Endothelial cell of umbilical vein (primary cell): ENCODE data around the gene TMEM158. TPM values are rescaled to one million over a fixed set of nuclear protein-coding genes. Genes with fewer than 3 reads are reported as not detected.

Experiments used
- BruUV-seq: library from RNA; stranded (reverse); fragments of 400-500 nt; replicated peaks from 2 replicates; lab custom pipeline; 2021; lab: Mats Ljungman, UMichigan
- CTCF ChIA-PET: fragments of 300-600, 350-600 bp; sonication (Branson Sonifier 250); formaldehyde crosslinking; loops from one replicate; lab custom pipeline; 2021; ENCODE audit warnings: antibody characterized with exemption, inconsistent platforms; lab: Charles Lee
- POLR2A ChIA-PET: fragments of 300-600, 350-600 bp; sonication (Branson Sonifier 250); formaldehyde crosslinking; loops from one replicate; lab custom pipeline; 2021; ENCODE audit warnings: antibody characterized with exemption, inconsistent platforms; lab: Charles Lee
- DNase-seq: peaks from one replicate; pipeline ENCODE4 v3.0.0-alpha.2; 2011; ENCODE audit warnings: low read depth, low spot score
- FAIRE-seq: peaks from 2 replicates; lab custom pipeline; 2011; peaks lifted over from hg19 to GRCh38; lab: Jason Lieb, UNC
- H2AFZ ChIP-seq: 2 replicates; pipeline ENCODE4 v1.6.0; 2012; ENCODE audit warnings: low read depth, low read length, control low read depth, inconsistent platforms
- H3K27ac ChIP-seq: 2 replicates; pipeline ENCODE4 v1.5.1; 2011; ENCODE audit warnings: low read depth, mild to moderate bottlenecking, control low read depth, low read length, moderate library complexity; ENCODE audit not compliant: insufficient read depth
- H3K27me3 ChIP-seq, 2 experiments: 2 replicates each; pipeline versions ENCODE4 v1.6.0 to v1.6.1; 2011; ENCODE audit warnings: low read length in 2 of 2, mixed read lengths in 1 of 2; ENCODE audit not compliant: control insufficient read depth in 2 of 2, insufficient read depth in 2 of 2
- H3K36me3 ChIP-seq, 2 experiments: 2 replicates in 1 of 2; 3 replicates in 1 of 2; pipeline ENCODE4 v1.5.1; 2011; ENCODE audit warnings: low read length in 2 of 2, mild to moderate bottlenecking in 1 of 2, moderate library complexity in 1 of 2; ENCODE audit not compliant: control insufficient read depth in 2 of 2, insufficient read depth in 2 of 2; ENCODE audit errors: extremely low read depth in 1 of 2
- H3K4me1 ChIP-seq: 3 replicates; pipeline ENCODE4 v1.5.1; 2011; ENCODE audit warnings: mild to moderate bottlenecking, low read length; ENCODE audit not compliant: control insufficient read depth, insufficient read depth; ENCODE audit errors: extremely low read depth
- H3K4me2 ChIP-seq: 2 replicates; pipeline ENCODE4 v1.6.1; 2011; ENCODE audit warnings: low read length, control low read depth, mixed read lengths; ENCODE audit not compliant: insufficient read depth
- H3K4me3 ChIP-seq, 3 experiments: fragments of 200-600 bp in 1 of 3; sonication (generic), shearing (Covaris generic) in 1 of 3; replicated peaks in 1 of 3; 2 replicates each; pipeline ENCODE4 v1.5.1; 2011 to 2016; ENCODE audit warnings: control low read depth in 3 of 3, low read length in 3 of 3, mild to moderate bottlenecking in 2 of 3, inconsistent platforms in 1 of 3, low read depth in 1 of 3, moderate library complexity in 1 of 3; ENCODE audit not compliant: insufficient read depth in 1 of 3
- H3K79me2 ChIP-seq: 2 replicates; pipeline ENCODE4 v1.6.0; 2012; ENCODE audit warnings: low read length, inconsistent platforms; ENCODE audit not compliant: control insufficient read depth, insufficient read depth
- H3K9ac ChIP-seq: replicated peaks from 2 replicates; pipeline ENCODE3; 2011; ENCODE audit warnings: low read length, control low read depth; ENCODE audit not compliant: insufficient read depth; ENCODE audit errors: extremely low read depth
- H3K9me1 ChIP-seq: replicated peaks from 3 replicates; pipeline ENCODE4 v1.6.0; 2011; ENCODE audit warnings: mild to moderate bottlenecking, low read length; ENCODE audit not compliant: control insufficient read depth, insufficient read depth; ENCODE audit errors: extremely low read depth
- H3K9me3 ChIP-seq: replicated peaks from 2 replicates; pipeline ENCODE4 v1.5.1; 2012; ENCODE audit warnings: low read length, inconsistent platforms; ENCODE audit not compliant: control insufficient read depth, insufficient read depth
- H4K20me1 ChIP-seq: replicated peaks from 2 replicates; pipeline ENCODE3; 2011; ENCODE audit warnings: mild to moderate bottlenecking, low read length; ENCODE audit not compliant: control insufficient read depth, insufficient read depth; ENCODE audit errors: extremely low read depth
- CTCF ChIP-seq, 2 donors: IDR thresholded peaks; 1 replicate in 1 of 2; 2 replicates in 1 of 2; pipeline ENCODE4 v1.5.1; 2011; ENCODE audit warnings: low read length in 2 of 2, mild to moderate bottlenecking in 2 of 2, moderate library complexity in 2 of 2, control low read depth in 1 of 2, inconsistent platforms in 1 of 2, low read depth in 1 of 2; ENCODE audit not compliant: insufficient read depth in 1 of 2; ENCODE audit errors: extremely low read depth in 1 of 2
- EZH2 ChIP-seq: IDR thresholded peaks from 2 replicates; pipeline ENCODE4 v1.6.1; 2012; ENCODE audit warnings: borderline replicate concordance, low read depth, mild to moderate bottlenecking, moderate library complexity, low read length, inconsistent platforms; ENCODE audit not compliant: severe bottlenecking
- FOS ChIP-seq: IDR thresholded peaks from 2 replicates; pipeline ENCODE4 v1.6.1; 2011; ENCODE audit warnings: mild to moderate bottlenecking, low read length, moderate library complexity, borderline replicate concordance; ENCODE audit not compliant: insufficient read depth
- GATA2 ChIP-seq: IDR thresholded peaks from 2 replicates; pipeline ENCODE4 v1.7.0; 2011; ENCODE audit warnings: low read depth, mild to moderate bottlenecking, moderate library complexity, mixed read lengths, low read length; ENCODE audit not compliant: insufficient read length, insufficient read depth
- JUN ChIP-seq: IDR thresholded peaks from 2 replicates; pipeline ENCODE4 v1.6.1; 2011; ENCODE audit warnings: borderline replicate concordance, low read depth; ENCODE audit not compliant: insufficient read length, insufficient read depth
- MAX ChIP-seq: IDR thresholded peaks from 2 replicates; pipeline ENCODE4 v1.6.1; 2011; ENCODE audit not compliant: insufficient read depth, insufficient read length
- MYC ChIP-seq: IDR thresholded peaks from one replicate; pipeline ENCODE4 v1.6.1; 2011; ENCODE audit warnings: mild to moderate bottlenecking, low read depth, low read length
- POLR2A ChIP-seq: IDR thresholded peaks from 2 replicates; pipeline ENCODE4 v1.6.1; 2012; ENCODE audit warnings: low read depth, mild to moderate bottlenecking, control low read depth, low read length
- POLR2AphosphoS5 ChIP-seq: IDR thresholded peaks from 2 replicates; pipeline ENCODE4 v1.6.1; 2012; ENCODE audit warnings: low read depth, mild to moderate bottlenecking, control low read depth, low read length, moderate library complexity; ENCODE audit not compliant: insufficient read depth
- dilution Hi-C: fragments of 300-500 bp; cut with MboI; formaldehyde crosslinking; loops from one replicate; pipeline ENCODE4 v1.15.0; 2019; ENCODE audit warnings: low sequenced_read_pairs; ENCODE audit not compliant: extremely low pct_ligation_motif_present
- intact Hi-C: fragments of 100-400 bp; cut with micrococcal nuclease; formaldehyde crosslinking; loops from one replicate; pipeline ENCODE4 v1.10.0; 2022
- polyA plus RNA-seq, 4 experiments: library from polyadenylated mRNA; depleted of rRNA in 3 of 4; stranded (reverse) in 3 of 4; unstranded in 1 of 4; fragments of >200 nt; gene quantifications; 2 replicates each; pipeline versions ENCODE4 v1.2.1 to v1.2.3, GENCODE V29; 2011 to 2012; ENCODE audit warnings: missing spikeins in 1 of 4
- total RNA-seq: library from RNA; stranded (reverse); gene quantifications from 2 replicates; pipeline ENCODE4 v1.2.3, GENCODE V29; 2021

The TMEM158 gene
- total and polyA plus RNA-seq, 2 donors (not counting 3 experiments of a cell fraction or from before 2014, with no cell fraction given), result 0.15 to 0.42 TPM

- POLR2A ChIA-PET, result no interaction called here
- no TSS peak for BruUV-seq
- no peaks in the 10 kb centered on the region for H3K9me3 ChIP-seq
- H3K9me1 ChIP-seq, result no peaks in the 10 kb centered on the region
- dilution Hi-C loops (no loop called here), intact Hi-C loops (no loop called here)
- H3K79me2 ChIP-seq, result no peaks in the 10 kb centered on the region
- no peak for FAIRE-seq
- H3K4me2 ChIP-seq, result no peak overlapping the region
- DNase-seq, result no peak
- no peaks in the 10 kb centered on the region for H3K36me3 ChIP-seq
- H4K20me1 ChIP-seq, result no peaks in the 10 kb centered on the region
- CTCF ChIA-PET, result no interaction called here
- H2AFZ ChIP-seq, result no peak overlapping the region
- peaks cover 2 to 6% of the 10 kb centered on the region in 2 experiments for H3K27me3 ChIP-seq
- H3K9ac ChIP-seq, result no peak overlapping the region
- no peaks in the 10 kb centered on the region for H3K4me1 ChIP-seq
- H3K27ac ChIP-seq, result no peak overlapping the region
- H3K4me3 ChIP-seq, result no peak overlapping the region
- TF ChIP-seq POLR2A, result no peak
Measured at GRCh38 chr3:45241206-45241605, 15.1 kb upstream of the TMEM158 start.

GRCh38 chr3:45240292-45240691, 14.2 kb upstream of the TMEM158 start:
- Histone ChIP-seq H2AFZ (no peak overlapping the region), H3K9ac (no peak overlapping the region), H3K79me2 (no peaks in the 10 kb centered on the region), H3K4me3 (no peak overlapping the region), H3K27ac (no peak overlapping the region), H4K20me1 (no peaks in the 10 kb centered on the region), H3K4me2 (no peak overlapping the region), H3K9me3 (no peaks in the 10 kb centered on the region), H3K4me1 (no peaks in the 10 kb centered on the region), H3K27me3 (peaks cover 2 to 6% of the 10 kb centered on the region in 2 experiments), H3K9me1 (no peaks in the 10 kb centered on the region), H3K36me3 (no peaks in the 10 kb centered on the region)
- intact Hi-C loops, result no loop called here
- FAIRE-seq, result no peak
- BruUV-seq, result no TSS peak
- DNase-seq, result no peak
- CTCF ChIA-PET, result no interaction called here
- dilution Hi-C loops, result no loop called here
- POLR2A ChIA-PET, result no interaction called here
- TF ChIP-seq JUN (no peak), POLR2AphosphoS5 (no peak), CTCF (IDR thresholded peaks at IDR 0.05; ENCODE audit: extremely low read depth in 1 of 2, insufficient read depth in 1 of 2, low read depth in 1 of 2, low read length in 2 of 2) (no peak), GATA2 (no peak), FOS (no peak), MYC (no peak), POLR2A (no peak), MAX (no peak), EZH2 (no peak)
